SH-SY5Y (cell line): ENCODE results near the gene UBE2D3.

ENCODE experiments used
- GATA2 ChIP-seq: IDR thresholded peaks from 2 replicates; pipeline ENCODE4 v1.6.1; 2011; ENCODE audit warnings: mild to moderate bottlenecking, low read depth, low read length
- GATA3 ChIP-seq: IDR thresholded peaks from 2 replicates; pipeline ENCODE4 v1.6.1; 2011; ENCODE audit warnings: low read depth, mild to moderate bottlenecking, low read length, moderate library complexity

DNA sequence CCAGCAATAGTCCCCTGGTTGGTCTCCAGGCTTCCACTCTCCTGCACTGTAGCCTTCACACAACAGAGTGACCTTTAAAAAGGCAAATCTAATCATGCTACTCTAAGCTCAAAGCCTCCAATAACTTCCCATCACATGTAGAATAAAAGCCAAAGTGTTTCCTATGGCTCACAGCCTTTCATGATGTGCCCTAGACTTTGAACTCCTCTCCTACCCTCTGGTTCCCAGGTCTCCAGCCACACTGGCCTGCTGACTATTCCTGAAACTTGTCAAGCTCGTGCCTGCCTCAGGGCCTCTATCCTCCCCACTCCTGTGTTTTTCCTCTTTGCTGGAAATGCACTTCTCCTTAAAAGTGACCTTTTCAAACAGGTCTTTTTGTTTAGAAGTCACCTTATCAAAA, 69.7 kb downstream of the UBE2D3 start:
- no peak for TF ChIP-seq GATA3
- no peak for TF ChIP-seq GATA2
